Measurements from ENCODE around the gene PI4K2B. TPM values are rescaled to one million over a fixed set of nuclear protein-coding genes. Genes with fewer than 3 reads are reported as not detected.

PI4K2B gene
- total and polyA plus RNA-seq, 12 donors: 1.6 to 6.0 (median 2.2) TPM

Other genes with a start within 250 kb of the PI4K2B start
- 1 to 10 TPM; 1.6 to 7.9 (median 2.5) TPM for gene LGI2, start 203.1 kb upstream of the PI4K2B start, total RNA-seq
- 1 to 10 TPM in 1 of 2 donors, under 1 TPM in 1; 0.80 to 1.1 TPM for gene LGI2, start 203.1 kb upstream of the PI4K2B start, polyA plus RNA-seq
- gene SEPSECS, start 73.6 kb upstream of the PI4K2B start, total RNA-seq: 1 to 10 TPM; 2.9 to 9.1 (median 6.2) TPM
- gene SEPSECS, start 73.6 kb upstream of the PI4K2B start, polyA plus RNA-seq: 1 to 10 TPM; 1.3 to 6.0 TPM
- gene ZCCHC4, start 78.7 kb downstream of the PI4K2B start, total RNA-seq: 1 to 10 TPM; 6.8 to 9.6 (median 7.5) TPM
- gene ZCCHC4, start 78.7 kb downstream of the PI4K2B start, polyA plus RNA-seq: 10 to 100 TPM in 1 of 2 donors, 1 to 10 TPM in 1; 3.8 to 10.9 TPM
- 10 to 100 TPM in 9 of 10 donors, 1 to 10 TPM in 1; 9.9 to 13.8 (median 11.5) TPM for gene ANAPC4, start 143.2 kb downstream of the PI4K2B start, total RNA-seq
- 10 to 100 TPM in 1 of 2 donors, 1 to 10 TPM in 1; 8.2 to 26.7 TPM for gene ANAPC4, start 143.2 kb downstream of the PI4K2B start, polyA plus RNA-seq